ENCODE measurements around the gene NR1D1. TPM values are rescaled to one million over a fixed set of nuclear protein-coding genes. Genes with fewer than 3 reads are reported as not detected.

The NR1D1 gene
- total RNA-seq, 2 experiments from 2014 or later: 4.8 to 5.8 TPM

GRCh38 chr17:40056379-40057015 lies 43.9 kb downstream of the NR1D1 start:
- Mint-ChIP-seq H3K27me3 (no peaks in the 10 kb centered on the region), H3K4me3 (no peak overlapping the region), H3K36me3 (peaks cover 7% of the 10 kb centered on the region), H3K27ac (no peak overlapping the region), H3K4me1 (peaks cover 17% of the 10 kb centered on the region), H3K9me3 (no peaks in the 10 kb centered on the region)
- no peak for DNase-seq

Other genes with a start within 250 kb of the NR1D1 start
- gene IKZF3, start 236.3 kb downstream of the NR1D1 start, total RNA-seq: 10 to 100 TPM; 43.9 to 44.6 TPM
- not detected for gene ZPBP2, start 232.4 kb downstream of the NR1D1 start, total RNA-seq
- 1 to 10 TPM; 7.6 to 8.7 TPM for gene GSDMB, start 182.0 kb downstream of the NR1D1 start, total RNA-seq
- 10 to 100 TPM; 59.1 to 62.3 TPM for gene ORMDL3, start 173.0 kb downstream of the NR1D1 start, total RNA-seq
- gene LRRC3C, start 172.9 kb downstream of the NR1D1 start, total RNA-seq: not detected
- under 1 TPM; 0.14 to 0.16 TPM for gene GSDMA, start 137.6 kb downstream of the NR1D1 start, total RNA-seq
- 100 to 1,000 TPM; 173 to 177 TPM for gene PSMD3, start 119.8 kb downstream of the NR1D1 start, total RNA-seq
- not detected for gene CSF3, start 85.1 kb downstream of the NR1D1 start, total RNA-seq
- gene MED24, start 46.2 kb downstream of the NR1D1 start, total RNA-seq: 100 to 1,000 TPM; 103 to 107 TPM
- 10 to 100 TPM; 11.4 to 12.1 TPM for gene THRA, start 37.6 kb downstream of the NR1D1 start, total RNA-seq
- gene MSL1, start 21.4 kb upstream of the NR1D1 start, total RNA-seq: 10 to 100 TPM; 62.7 to 66.7 TPM
- 10 to 100 TPM; 74.5 to 77.0 TPM for gene CASC3, start 39.9 kb upstream of the NR1D1 start, total RNA-seq
- 1 to 10 TPM; 4.3 to 5.1 TPM for gene RAPGEFL1, start 76.9 kb upstream of the NR1D1 start, total RNA-seq
- 10 to 100 TPM; 15.7 to 17.4 TPM for gene WIPF2, start 118.7 kb upstream of the NR1D1 start, total RNA-seq
- 100 to 1,000 TPM; 144 to 149 TPM for gene CDC6, start 187.3 kb upstream of the NR1D1 start, total RNA-seq
- 10 to 100 TPM; 31.2 to 33.3 TPM for gene RARA, start 208.6 kb upstream of the NR1D1 start, total RNA-seq

All from activated naive CD8-positive, alpha-beta T cell treated with anti-CD3 and anti-CD28 coated beads for 36 hours (primary cell).